ENCODE data around the gene IL1RAP.

- no peak for TF ChIP-seq CTCF (IDR thresholded peaks at IDR 0.05; ENCODE audit: insufficient read depth, low read length, poor library complexity, severe bottlenecking)
- TF ChIP-seq EZH2phosphoT487 (conservative IDR thresholded peaks at IDR 0.05; ENCODE audit: low read length), result no peak
Measured at GRCh38 chr3:190496859-190497258, 17.0 kb upstream of the IL1RAP start.
